ENCODE data around the gene MRTFA.

Gene MRTFA

DNA sequence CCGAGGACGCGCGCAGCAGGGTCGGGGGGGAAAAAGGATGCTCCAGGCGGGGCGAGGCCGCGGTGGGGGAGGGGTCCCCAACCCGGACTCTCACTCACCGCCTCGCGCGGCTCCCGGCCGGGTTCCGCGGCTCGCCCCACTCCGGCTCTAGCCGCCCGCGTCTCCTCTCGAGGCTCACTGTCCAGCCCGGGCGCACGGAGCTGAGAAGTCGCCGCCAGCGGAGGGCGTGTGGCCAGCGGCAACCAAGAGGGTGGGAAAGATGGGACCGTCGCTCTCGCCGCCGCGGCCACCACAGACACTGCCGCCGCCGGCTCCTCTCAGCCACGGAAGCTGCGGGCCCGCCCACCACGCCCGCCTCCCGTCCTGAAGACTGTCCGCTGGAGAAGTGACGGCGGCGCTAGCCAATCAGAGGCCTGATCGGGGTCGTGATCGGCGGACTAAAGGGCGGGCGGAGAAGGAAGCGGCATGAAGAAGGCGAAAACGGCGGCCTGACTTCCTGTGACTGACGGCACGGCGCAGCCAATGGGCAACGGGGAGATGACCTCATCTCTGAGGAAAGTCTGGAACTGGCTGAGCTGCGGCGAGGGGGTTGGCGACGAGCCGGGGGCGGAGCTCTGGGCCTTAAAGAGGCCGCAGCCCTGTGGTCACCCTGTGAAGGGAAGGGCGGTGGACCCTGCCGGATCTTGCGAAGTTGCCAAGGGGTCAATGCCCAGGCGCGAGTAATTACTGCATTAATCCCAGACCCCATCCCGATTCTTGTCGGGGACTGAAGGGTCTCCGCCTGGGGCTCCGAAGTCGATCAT is at the start of gene MRTFA:
Gene MRTFA (minus strand): TSS at position 340 of the 803 bp plus-strand sequence.
- peak; percentile 99 for DNase-seq (ENCODE audit: low read depth)
- H3K4me3 ChIP-seq (ENCODE audit: control insufficient read depth, low read depth, low read length), result peak within 1 kb of the TSS; percentile 81
- TF ChIP-seq, protein P1, sequence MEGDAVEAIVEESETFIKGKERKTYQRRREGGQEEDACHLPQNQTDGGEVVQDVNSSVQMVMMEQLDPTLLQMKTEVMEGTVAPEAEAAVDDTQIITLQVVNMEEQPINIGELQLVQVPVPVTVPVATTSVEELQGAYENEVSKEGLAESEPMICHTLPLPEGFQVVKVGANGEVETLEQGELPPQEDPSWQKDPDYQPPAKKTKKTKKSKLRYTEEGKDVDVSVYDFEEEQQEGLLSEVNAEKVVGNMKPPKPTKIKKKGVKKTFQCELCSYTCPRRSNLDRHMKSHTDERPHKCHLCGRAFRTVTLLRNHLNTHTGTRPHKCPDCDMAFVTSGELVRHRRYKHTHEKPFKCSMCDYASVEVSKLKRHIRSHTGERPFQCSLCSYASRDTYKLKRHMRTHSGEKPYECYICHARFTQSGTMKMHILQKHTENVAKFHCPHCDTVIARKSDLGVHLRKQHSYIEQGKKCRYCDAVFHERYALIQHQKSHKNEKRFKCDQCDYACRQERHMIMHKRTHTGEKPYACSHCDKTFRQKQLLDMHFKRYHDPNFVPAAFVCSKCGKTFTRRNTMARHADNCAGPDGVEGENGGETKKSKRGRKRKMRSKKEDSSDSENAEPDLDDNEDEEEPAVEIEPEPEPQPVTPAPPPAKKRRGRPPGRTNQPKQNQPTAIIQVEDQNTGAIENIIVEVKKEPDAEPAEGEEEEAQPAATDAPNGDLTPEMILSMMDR (conservative IDR thresholded peaks at IDR 0.05; ENCODE audit: control insufficient read depth, insufficient read depth, low read depth, low read length), result no peak

DNA sequence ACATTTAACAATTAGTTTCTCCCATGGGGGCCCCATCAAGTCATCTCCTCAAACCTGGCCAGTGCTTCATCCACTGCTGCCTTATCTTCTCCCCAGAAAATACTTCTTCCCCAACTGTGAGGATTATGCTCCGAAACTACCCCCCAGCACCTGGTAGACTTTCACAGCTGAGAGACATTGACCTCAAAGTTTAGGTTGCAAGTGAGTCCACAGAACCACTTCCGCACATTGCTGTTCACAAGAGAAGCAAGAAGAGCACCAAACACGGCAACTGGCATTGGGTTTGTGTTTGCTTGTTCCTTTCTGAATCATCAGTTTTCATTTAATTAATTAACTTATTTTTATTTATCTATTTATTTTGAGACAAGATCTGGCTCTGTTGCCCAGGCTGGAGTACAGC is 48.9 kb upstream of the MRTFA start:
- TF ChIP-seq, protein P1 (conservative IDR thresholded peaks at IDR 0.05; ENCODE audit: control insufficient read depth, insufficient read depth, low read depth, low read length), result no peak
- DNase-seq (ENCODE audit: low read depth), result no peak
- H3K4me3 ChIP-seq (ENCODE audit: control insufficient read depth, low read depth, low read length), result no peak overlapping the region

DNA sequence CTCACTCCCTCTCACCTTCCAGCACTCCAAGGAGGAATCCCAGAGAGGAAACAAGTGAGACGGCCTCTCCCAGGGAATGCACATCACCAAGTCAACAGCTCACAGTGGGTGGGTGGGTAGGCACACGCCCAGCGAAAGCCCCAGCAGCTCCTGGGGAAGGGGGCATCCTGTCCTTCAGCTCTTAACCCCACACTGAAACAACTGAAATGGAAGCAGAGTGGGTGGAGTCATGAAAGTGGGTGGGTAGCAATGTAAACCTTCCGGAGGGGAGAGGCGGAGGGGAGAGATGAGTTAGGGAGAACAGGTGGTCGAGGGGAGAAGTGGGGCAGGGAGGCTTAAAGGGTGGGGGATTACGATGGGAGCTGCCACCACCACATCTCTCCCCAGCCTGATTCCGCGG is 48.2 kb upstream of the MRTFA start:
- H3K4me3 ChIP-seq (ENCODE audit: control insufficient read depth, low read depth, low read length), result no peak overlapping the region
- TF ChIP-seq, protein P1 (conservative IDR thresholded peaks at IDR 0.05; ENCODE audit: control insufficient read depth, insufficient read depth, low read depth, low read length), result no peak
- no peak for DNase-seq (ENCODE audit: low read depth)

DNA sequence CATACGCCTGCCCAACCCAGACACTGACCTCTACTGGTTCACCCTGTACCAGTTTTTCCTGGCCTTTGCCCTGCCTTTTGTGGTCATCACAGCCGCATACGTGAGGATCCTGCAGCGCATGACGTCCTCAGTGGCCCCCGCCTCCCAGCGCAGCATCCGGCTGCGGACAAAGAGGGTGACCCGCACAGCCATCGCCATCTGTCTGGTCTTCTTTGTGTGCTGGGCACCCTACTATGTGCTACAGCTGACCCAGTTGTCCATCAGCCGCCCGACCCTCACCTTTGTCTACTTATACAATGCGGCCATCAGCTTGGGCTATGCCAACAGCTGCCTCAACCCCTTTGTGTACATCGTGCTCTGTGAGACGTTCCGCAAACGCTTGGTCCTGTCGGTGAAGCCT is 44.9 kb upstream of the MRTFA start:
- H3K4me3 ChIP-seq (ENCODE audit: control insufficient read depth, low read depth, low read length), result no peak overlapping the region
- no peak for DNase-seq (ENCODE audit: low read depth)
- TF ChIP-seq, protein P1 (conservative IDR thresholded peaks at IDR 0.05; ENCODE audit: control insufficient read depth, insufficient read depth, low read depth, low read length), result no peak

DNA sequence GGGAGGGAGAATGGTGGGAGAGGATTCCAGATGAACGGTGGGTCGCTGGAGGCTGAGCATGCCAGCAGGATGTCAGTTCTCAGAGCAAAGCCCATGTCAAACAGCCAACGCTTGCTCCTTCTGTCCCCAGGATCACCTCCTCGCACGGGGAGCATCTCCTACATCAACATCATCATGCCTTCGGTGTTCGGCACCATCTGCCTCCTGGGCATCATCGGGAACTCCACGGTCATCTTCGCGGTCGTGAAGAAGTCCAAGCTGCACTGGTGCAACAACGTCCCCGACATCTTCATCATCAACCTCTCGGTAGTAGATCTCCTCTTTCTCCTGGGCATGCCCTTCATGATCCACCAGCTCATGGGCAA is 44.3 kb upstream of the MRTFA start:
- DNase-seq (ENCODE audit: low read depth), result no peak
- H3K4me3 ChIP-seq (ENCODE audit: control insufficient read depth, low read depth, low read length), result no peak overlapping the region
- TF ChIP-seq, protein P1 (conservative IDR thresholded peaks at IDR 0.05; ENCODE audit: control insufficient read depth, insufficient read depth, low read depth, low read length), result no peak

DNA sequence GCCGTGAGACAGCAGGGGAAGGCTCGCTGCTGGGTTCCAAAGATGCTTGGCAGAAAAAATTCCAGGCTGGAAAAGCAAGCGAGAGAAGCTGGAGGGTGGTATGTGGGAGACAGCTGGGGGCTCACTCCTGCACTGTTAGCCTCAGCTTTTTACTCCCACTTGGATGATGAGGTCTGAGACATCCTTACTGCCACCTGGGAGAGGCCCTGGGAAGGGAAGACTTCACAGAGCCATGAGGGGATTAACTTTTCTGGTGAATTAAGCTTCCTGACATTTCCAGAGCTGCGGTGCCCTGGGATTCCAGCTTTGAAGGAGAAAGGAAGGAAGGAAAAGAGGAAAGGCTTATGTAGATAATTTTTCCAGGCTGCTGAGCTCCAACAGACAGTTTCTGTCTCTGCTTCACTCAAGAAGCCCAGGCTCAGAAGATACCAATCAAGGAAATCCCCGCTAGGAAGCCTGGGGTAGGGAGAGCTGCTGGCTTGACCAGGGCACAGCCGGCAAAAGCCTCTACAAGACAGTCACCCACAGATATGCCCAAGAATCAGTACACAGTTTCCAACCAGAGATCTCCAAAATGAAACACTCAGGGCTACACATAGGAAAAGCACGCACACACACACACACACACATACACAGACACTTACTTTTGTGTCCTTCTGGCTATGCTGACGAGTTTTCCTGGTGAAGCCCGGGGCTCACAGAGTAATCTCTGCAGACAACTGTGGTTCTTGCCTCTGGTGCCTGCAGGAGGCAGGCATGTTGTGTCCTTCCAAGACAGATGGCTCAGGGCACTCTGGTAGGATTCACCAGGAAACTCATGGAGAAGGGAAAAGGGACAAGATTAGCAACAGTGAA is 43.7 kb upstream of the MRTFA start:
- no peak overlapping the region for H3K4me3 ChIP-seq (ENCODE audit: control insufficient read depth, low read depth, low read length)
- DNase-seq (ENCODE audit: low read depth), result peak; percentile 15
- TF ChIP-seq, protein P1 (conservative IDR thresholded peaks at IDR 0.05; ENCODE audit: control insufficient read depth, insufficient read depth, low read depth, low read length), result peak; percentile 10
